GM18511 (cell line): ENCODE measurements around the gene CIC.
A peak's percentile ranks its signal among the peaks of the same experiment; 100 is the strongest.

Source experiments
- ATAC-seq: cut with Tn5 transposase; IDR thresholded peaks from one replicate; pipeline ENCODE4 v1.9.1; 2021; ENCODE audit warnings: mild to moderate bottlenecking, moderate library complexity; ENCODE audit not compliant: unreplicated experiment

Gene CIC

GRCh38 chr19:42242512-42243409 is 26.3 kb upstream of the CIC start, which contains the start of gene GSK3A:
Gene GSK3A, minus strand, starts transcription at chr19:42242602. Its CDS starts 137 bp downstream, at chr19:42242465.
- ATAC-seq = peak; percentile 68

- peak; percentile 27 for ATAC-seq
Observed at GRCh38 chr19:42244347-42245220, 24.5 kb upstream of the CIC start.

- no peak for ATAC-seq
Observed at GRCh38 chr19:42245231-42245630, 23.8 kb upstream of the CIC start.

DNA sequence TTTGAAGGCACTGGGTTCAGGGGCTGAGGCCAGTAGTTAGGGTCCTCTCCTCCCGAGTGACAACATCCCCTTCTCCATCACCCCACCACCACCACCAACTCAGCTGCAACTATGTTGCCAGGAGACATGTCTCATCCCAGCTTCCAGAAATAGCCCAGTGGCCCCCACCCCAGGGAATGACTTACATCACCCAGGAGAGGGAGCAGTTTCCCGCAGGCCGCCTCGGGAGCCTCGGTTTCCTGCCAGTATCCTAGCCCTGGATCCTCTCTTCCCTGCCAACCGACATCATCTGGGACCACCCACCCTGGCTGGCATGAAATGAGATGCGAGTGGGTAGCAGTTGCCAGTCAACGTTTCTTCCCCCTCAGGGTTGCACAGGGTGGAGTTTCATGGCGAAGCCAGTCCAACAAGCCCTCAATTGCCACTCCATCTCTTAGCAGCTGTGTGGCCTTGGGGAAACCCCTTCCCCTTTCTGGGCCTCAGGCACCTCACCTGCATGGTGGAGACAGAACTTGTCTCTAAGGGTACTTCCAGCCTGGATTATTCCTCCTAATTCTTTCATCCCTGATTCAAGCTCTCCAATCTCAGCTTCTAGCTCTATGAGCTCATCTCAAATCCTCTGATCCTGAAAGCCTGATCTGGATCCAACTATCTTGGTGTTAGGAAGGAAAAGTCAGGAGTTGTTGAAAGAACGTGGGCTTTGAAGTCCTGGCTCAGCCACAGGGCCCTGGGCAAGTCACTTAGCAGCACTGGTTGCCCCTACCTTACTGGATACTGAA is 22.7 kb upstream of the CIC start:
- no peak for ATAC-seq

- no peak for ATAC-seq
Observed at GRCh38 chr19:42246922-42247639, 22.0 kb upstream of the CIC start.

DNA sequence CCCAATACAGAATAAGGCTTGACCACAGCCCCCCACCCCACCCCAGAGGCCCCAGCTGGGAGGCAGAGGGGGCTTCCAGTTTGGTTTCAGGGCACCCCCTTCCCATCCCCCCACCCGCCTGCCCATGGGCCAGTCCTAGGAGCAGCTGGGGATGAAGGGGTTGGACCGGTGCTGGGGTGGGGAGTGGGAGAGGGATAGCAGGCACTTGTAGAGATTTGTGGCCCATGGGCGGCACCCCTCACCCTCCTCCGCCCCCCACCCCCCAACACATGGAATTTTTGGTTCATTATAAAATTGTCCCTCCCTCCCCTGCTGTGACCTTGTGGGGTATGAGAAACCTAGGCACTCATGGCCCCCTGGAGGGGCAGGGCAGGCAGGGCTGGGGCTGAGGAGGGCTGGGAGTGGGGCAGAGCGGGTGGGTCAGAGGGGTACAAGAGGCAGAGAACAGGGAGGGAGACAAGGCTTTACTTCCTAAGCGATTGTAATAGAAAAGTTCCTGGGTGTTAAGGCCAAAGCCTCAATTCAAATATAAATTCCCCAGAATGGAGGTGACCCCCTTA is 21.3 kb upstream of the CIC start:
- no peak for ATAC-seq

- no peak for ATAC-seq
Observed at GRCh38 chr19:42248270-42249148, 20.5 kb upstream of the CIC start.

- no peak for ATAC-seq
Observed at GRCh38 chr19:42249149-42249750, 19.8 kb upstream of the CIC start.

DNA sequence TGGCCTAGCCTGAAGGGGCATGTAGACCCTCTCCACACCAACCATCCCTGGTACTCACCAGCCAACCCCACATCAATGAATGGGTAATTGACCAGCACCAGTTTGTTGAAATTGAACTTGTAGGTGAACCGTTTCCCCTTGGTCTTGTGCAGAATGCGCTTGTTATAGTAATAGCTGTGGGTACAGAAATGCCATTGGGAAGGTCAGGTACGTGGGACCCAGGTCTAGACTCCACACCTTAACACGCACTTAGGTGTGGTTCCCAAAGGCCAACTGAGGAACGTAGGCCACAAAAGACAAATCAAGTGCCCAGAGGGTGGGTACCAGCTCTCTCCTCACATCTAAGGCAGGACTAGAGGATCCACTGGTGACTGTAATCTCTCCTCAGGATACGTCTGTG is 19.3 kb upstream of the CIC start:
- no peak for ATAC-seq

DNA sequence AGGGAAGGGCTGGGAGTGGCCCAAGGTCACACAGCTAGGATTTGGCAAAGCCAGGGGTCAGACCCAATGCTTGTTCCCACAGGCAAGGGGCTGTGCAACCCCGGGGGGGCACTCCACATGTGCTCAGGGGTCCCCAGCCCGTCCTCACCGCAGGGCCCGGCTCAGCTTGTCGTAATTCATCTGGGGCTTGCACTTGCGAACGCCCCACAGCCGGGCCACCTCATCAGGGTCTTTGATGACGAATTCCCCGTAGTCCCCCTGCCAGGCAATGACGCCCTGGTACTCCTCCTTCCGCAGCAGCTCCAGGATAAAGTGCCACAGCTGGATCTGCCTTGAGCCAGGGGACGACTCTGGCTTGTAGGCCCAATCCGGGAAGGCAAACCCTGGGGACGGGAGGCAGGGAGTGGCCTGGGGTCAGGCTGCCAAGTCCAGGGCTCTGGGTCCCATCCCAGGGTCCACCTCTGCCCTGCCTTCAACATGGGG is 18.8 kb upstream of the CIC start:
- no peak for ATAC-seq

- no peak for ATAC-seq
Observed at GRCh38 chr19:42250666-42251531, 18.2 kb upstream of the CIC start.

GRCh38 chr19:42251572-42252358 is 17.3 kb upstream of the CIC start:
- no peak for ATAC-seq

DNA sequence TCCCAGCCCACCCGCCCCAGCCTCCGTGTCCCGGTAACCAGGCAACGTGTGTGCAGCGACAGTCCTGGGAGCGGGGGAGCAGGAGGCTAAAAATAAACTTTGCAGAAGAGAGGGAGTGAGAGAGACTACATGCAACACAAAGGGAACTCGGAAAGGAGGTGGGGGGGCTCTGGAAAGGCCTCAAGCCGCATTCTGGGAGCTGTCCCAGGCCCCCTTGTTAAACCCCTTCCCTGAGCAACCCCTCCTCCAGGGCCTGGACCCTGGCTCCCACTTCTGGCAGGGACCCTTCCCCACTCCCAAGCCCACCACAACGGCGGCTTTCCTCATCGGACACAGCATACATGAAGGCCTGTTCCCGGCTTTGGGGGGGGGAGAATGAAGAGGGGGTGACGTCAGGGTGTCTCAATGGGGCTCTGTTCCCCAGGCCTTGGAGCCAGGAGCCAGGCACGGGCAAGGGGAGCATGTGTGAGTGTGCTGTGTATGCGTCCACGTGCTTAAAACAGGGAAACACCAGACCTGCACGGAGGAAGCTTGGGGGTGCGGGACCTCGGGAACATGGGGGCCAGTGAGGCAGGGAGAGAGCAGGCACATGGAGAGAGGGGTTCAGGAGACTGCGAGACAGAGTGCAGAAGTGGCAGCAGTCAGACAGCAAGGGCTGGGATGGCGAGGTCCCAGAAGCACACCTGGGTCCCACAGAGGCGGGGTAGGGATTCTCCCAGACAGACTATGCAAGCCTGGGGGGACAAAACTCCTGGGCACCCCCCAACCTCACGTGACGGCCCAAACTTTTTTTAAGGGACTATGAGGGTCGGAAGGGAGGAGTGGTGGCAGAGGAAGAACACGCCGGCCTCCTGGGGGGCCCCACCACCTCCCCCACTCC is 16.4 kb upstream of the CIC start:
- ATAC-seq = no peak

- peak; percentile 27 for ATAC-seq
Observed at GRCh38 chr19:42253245-42254088, 15.6 kb upstream of the CIC start.
